HepG2 (cell line): ENCODE results near the gene PRPSAP1. TPM values are rescaled to one million over a fixed set of nuclear protein-coding genes. Genes with fewer than 3 reads are reported as not detected.

ENCODE experiments used
- ARNTL ChIP-seq: sonication (generic); formaldehyde crosslinking; IDR thresholded peaks from 2 replicates; pipeline ENCODE4 v1.4.0; 2020; ENCODE audit warnings: mild to moderate bottlenecking, missing genetic modification reagents
- CBX1 ChIP-seq: IDR thresholded peaks from one replicate; pipeline ENCODE4 v1.6.1; 2016; ENCODE audit warnings: antibody characterized with exemption, low read depth
- EHMT2 ChIP-seq: fragments of 200-600 bp; sonication (generic); IDR thresholded peaks from 2 replicates; pipeline ENCODE4 v1.7.0; 2017; ENCODE audit warnings: antibody characterized with exemption, low read depth, low read length, borderline replicate concordance
- ETS1 ChIP-seq: sonication (generic); formaldehyde crosslinking; IDR thresholded peaks from 2 replicates; pipeline ENCODE4 v1.4.0; 2020; ENCODE audit warnings: missing genetic modification reagents
- FOXJ3 ChIP-seq: sonication (generic); formaldehyde crosslinking; IDR thresholded peaks from 2 replicates; pipeline ENCODE4 v1.4.0; 2020; ENCODE audit warnings: missing genetic modification reagents, mild to moderate bottlenecking, borderline replicate concordance
- HMG20A ChIP-seq: IDR thresholded peaks from 2 replicates; pipeline ENCODE4 v1.6.1; 2016; ENCODE audit warnings: borderline replicate concordance
- KDM5A ChIP-seq: fragments of 200-600 bp; sonication (generic); IDR thresholded peaks from 2 replicates; pipeline ENCODE4 v1.7.0; 2018; ENCODE audit warnings: antibody characterized with exemption, mild to moderate bottlenecking, low read length, borderline replicate concordance
- MAZ ChIP-seq, 2 experiments: sonication (generic) in 1 of 2; formaldehyde crosslinking in 1 of 2; IDR thresholded peaks; 2 replicates each; pipeline versions ENCODE4 v1.5.0 to v1.6.1; 2012 to 2020; ENCODE audit warnings: low read depth in 2 of 2, mild to moderate bottlenecking in 2 of 2, borderline replicate concordance in 1 of 2, improper control_type of control experiment in 1 of 2, low read length in 1 of 2, missing genetic modification reagents in 1 of 2, moderate library complexity in 1 of 2
- NCOA2 ChIP-seq: sonication (generic); formaldehyde crosslinking; IDR thresholded peaks from 2 replicates; pipeline ENCODE4 v1.8.0; 2022; ENCODE audit warnings: inconsistent platforms
- TP53 ChIP-seq: sonication (generic); formaldehyde crosslinking; conservative IDR thresholded peaks from 2 replicates; pipeline ENCODE4 v1.4.0; 2020; ENCODE audit warnings: missing genetic modification reagents
- XRCC5 ChIP-seq: fragments of 200-400 bp; formaldehyde crosslinking; optimal IDR thresholded peaks from 2 replicates; pipeline ENCODE3; 2017; ENCODE audit warnings: mild to moderate bottlenecking, low read length
- ZBTB3 ChIP-seq: sonication (generic); formaldehyde crosslinking; IDR thresholded peaks from 2 replicates; pipeline ENCODE4 v1.4.0; 2020; ENCODE audit warnings: low read depth, mild to moderate bottlenecking, moderate library complexity, missing genetic modification reagents, borderline replicate concordance
- ZBTB46 ChIP-seq: sonication (generic); formaldehyde crosslinking; IDR thresholded peaks from 2 replicates; pipeline ENCODE4 v1.4.0; 2020; ENCODE audit warnings: mild to moderate bottlenecking, missing genetic modification reagents, borderline replicate concordance
- ZNF317 ChIP-seq: sonication (generic); formaldehyde crosslinking; IDR thresholded peaks from 2 replicates; pipeline ENCODE4 v1.5.0; 2020; ENCODE audit warnings: mild to moderate bottlenecking, missing genetic modification reagents
- ZNF512 ChIP-seq: sonication (generic); formaldehyde crosslinking; IDR thresholded peaks from 2 replicates; pipeline ENCODE4 v1.4.0; 2020; ENCODE audit warnings: mild to moderate bottlenecking, missing genetic modification reagents
- ZNF746 ChIP-seq: sonication (generic); formaldehyde crosslinking; IDR thresholded peaks from 2 replicates; pipeline ENCODE4 v1.8.0; 2022; ENCODE audit warnings: mild to moderate bottlenecking, missing genetic modification reagents
- ZSCAN20 ChIP-seq: sonication (generic); formaldehyde crosslinking; IDR thresholded peaks from 2 replicates; pipeline ENCODE4 v1.4.0; 2020; ENCODE audit warnings: missing genetic modification reagents, mild to moderate bottlenecking, borderline replicate concordance
- polyA plus RNA-seq, 8 experiments: library from polyadenylated mRNA; depleted of rRNA in 3 of 8; stranded (reverse) in 7 of 8; unstranded in 1 of 8; fragments of >200 nt; fragmentation: Illumina TruSeq in 4 of 8; extraction: Trizol in 4 of 8; gene quantifications; 2 replicates each; pipeline versions ENCODE4 v1.2.1 to v1.2.3, GENCODE V29; 2011 to 2016; ENCODE audit warnings: low read depth in 4 of 8, missing spikeins in 1 of 8, mixed read lengths in 1 of 8; ENCODE audit not compliant: insufficient read depth in 1 of 8
- total RNA-seq, 5 experiments: library from RNA; depleted of rRNA; stranded (reverse); fragments of >200 nt; fragmentation: Illumina TruSeq; extraction: Trizol; gene quantifications; 2 replicates each; pipeline ENCODE4 v1.2.3, GENCODE V29; 2016; ENCODE audit warnings: low read depth in 1 of 5
- TF ChIP-seq, protein P1 (sequence below): sonication (generic); formaldehyde crosslinking; IDR thresholded peaks from 2 replicates; pipeline ENCODE4 v1.5.0; 2020; ENCODE audit warnings: missing genetic modification reagents
- TF ChIP-seq, protein P2 (sequence below): sonication (generic); formaldehyde crosslinking; conservative IDR thresholded peaks from 2 replicates; pipeline ENCODE4 v1.4.0; 2020; ENCODE audit warnings: missing genetic modification reagents
- TF ChIP-seq, protein P3 (sequence below): sonication (generic); formaldehyde crosslinking; IDR thresholded peaks from 2 replicates; pipeline ENCODE4 v1.5.0; 2020; ENCODE audit warnings: mild to moderate bottlenecking, missing genetic modification reagents

The PRPSAP1 gene
- total and polyA plus RNA-seq, 2 of the 13 experiments (the other 11 are each of a cell fraction or from before 2014, with no cell fraction given) = 91.1 to 314 TPM

- no peak for TF ChIP-seq ZNF512
- TF ChIP-seq, protein P1, sequence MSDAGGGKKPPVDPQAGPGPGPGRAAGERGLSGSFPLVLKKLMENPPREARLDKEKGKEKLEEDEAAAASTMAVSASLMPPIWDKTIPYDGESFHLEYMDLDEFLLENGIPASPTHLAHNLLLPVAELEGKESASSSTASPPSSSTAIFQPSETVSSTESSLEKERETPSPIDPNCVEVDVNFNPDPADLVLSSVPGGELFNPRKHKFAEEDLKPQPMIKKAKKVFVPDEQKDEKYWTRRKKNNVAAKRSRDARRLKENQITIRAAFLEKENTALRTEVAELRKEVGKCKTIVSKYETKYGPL (CRISPR knock-in tag) = no peak
- TF ChIP-seq FOXJ3 = no peak
- TF ChIP-seq EHMT2 = no peak
- TF ChIP-seq ETS1 (CRISPR knock-in tag) = 0 out of 2 replicates have a peak, but pooled peaks have one; percentile 3
- no peak for TF ChIP-seq ARNTL (CRISPR knock-in tag)
- no peak for TF ChIP-seq TP53 (CRISPR knock-in tag)
- TF ChIP-seq ZNF317 = no peak
- TF ChIP-seq HMG20A = no peak
- no peak; the same call in 1 of the 2 replicates for TF ChIP-seq KDM5A
- no peak for TF ChIP-seq ZNF746 (CRISPR knock-in tag)
- TF ChIP-seq ZBTB3 (CRISPR knock-in tag) = peak; percentile 8; the same call in 1 of the 2 replicates
- TF ChIP-seq ZBTB46 = no peak
- TF ChIP-seq, protein P2, sequence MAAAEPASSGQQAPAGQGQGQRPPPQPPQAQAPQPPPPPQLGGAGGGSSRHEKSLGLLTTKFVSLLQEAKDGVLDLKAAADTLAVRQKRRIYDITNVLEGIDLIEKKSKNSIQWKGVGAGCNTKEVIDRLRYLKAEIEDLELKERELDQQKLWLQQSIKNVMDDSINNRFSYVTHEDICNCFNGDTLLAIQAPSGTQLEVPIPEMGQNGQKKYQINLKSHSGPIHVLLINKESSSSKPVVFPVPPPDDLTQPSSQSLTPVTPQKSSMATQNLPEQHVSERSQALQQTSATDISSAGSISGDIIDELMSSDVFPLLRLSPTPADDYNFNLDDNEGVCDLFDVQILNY (CRISPR knock-in tag) = no peak
- no peak for TF ChIP-seq NCOA2 (CRISPR knock-in tag)
- no peak for TF ChIP-seq XRCC5
- TF ChIP-seq, protein P3, sequence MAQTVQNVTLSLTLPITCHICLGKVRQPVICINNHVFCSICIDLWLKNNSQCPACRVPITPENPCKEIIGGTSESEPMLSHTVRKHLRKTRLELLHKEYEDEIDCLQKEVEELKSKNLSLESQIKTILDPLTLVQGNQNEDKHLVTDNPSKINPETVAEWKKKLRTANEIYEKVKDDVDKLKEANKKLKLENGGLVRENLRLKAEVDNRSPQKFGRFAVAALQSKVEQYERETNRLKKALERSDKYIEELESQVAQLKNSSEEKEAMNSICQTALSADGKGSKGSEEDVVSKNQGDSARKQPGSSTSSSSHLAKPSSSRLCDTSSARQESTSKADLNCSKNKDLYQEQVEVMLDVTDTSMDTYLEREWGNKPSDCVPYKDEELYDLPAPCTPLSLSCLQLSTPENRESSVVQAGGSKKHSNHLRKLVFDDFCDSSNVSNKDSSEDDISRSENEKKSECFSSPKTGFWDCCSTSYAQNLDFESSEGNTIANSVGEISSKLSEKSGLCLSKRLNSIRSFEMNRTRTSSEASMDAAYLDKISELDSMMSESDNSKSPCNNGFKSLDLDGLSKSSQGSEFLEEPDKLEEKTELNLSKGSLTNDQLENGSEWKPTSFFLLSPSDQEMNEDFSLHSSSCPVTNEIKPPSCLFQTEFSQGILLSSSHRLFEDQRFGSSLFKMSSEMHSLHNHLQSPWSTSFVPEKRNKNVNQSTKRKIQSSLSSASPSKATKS (CRISPR knock-in tag) = no peak; the same call in 1 of the 2 replicates
- peak; percentile 10 for TF ChIP-seq CBX1
- no peak for TF ChIP-seq ZSCAN20 (CRISPR knock-in tag)
- no peak for TF ChIP-seq MAZ (IDR thresholded peaks at IDR 0.05; ENCODE audit: borderline replicate concordance, low read depth, low read length)
- TF ChIP-seq MAZ (CRISPR knock-in tag; IDR thresholded peaks at IDR 0.05; ENCODE audit: low read depth) = no peak
These were observed 28.1 kb upstream of the PRPSAP1 start (continued) for GRCh38 chr17:76381633-76382350.
